ENCODE results near the gene ATP1B3. TPM values are rescaled to one million over a fixed set of nuclear protein-coding genes. Genes with fewer than 3 reads are reported as not detected.

Gene ATP1B3
- total and polyA plus RNA-seq, 9 of the 15 experiments (the other 6 are each of a cell fraction or from before 2014, with no cell fraction given), result 48.3 to 202 (median 123) TPM

DNA sequence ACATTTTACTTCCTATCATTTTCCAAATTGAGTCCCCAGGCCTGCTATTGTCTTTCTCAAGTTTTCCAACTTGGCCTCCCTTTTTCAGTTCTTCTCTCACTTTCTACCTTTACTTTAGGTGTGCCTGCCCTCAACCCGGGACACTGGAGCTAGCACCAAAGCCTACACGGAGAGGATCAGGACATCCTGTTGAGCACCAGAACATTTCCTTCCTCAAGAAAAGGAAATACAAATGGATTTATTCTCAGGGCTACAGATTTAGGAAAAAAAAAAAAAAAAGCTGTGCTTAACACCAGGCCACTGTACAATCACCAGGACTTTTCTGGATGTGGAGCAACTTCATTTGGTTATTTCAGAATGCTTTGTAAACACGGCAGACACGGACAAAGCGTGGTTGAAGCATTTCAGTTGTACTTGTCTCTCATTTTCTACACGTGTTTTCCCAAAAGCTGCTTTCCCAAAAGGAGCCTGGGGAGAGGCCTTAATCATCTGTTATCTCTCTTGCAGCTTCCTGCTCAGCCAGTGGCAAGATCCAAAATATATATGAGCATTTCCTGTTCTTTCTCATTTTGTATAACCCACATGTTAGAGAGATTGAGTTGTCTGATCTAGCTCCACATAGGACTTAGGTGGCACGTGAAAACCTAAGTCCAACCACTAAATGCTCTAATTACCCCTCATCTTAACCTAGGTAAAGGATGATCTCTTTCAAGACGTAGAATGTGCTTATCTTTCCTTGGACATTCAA, 15.5 kb upstream of the ATP1B3 start (continued):
- TF ChIP-seq BACH1 (tag; IDR thresholded peaks at IDR 0.05) (0 out of 2 replicates have a peak, but pooled peaks have one; percentile 37), BDP1 (IDR thresholded peaks at IDR 0.05; ENCODE audit: insufficient read depth, insufficient read length) (no peak), ETV1 (tag; conservative IDR thresholded peaks at IDR 0.05; ENCODE audit: low read depth) (peak; percentile 65; the same call in 1 of the 2 replicates), MYC (IDR thresholded peaks at IDR 0.05; ENCODE audit: low read depth, low read length) (peak; percentile 53; the same call in 1 of the 2 replicates), MYC (CRISPR knock-in tag; IDR thresholded peaks at IDR 0.05; ENCODE audit: borderline replicate concordance, low read depth) (no peak), ZBTB17 (CRISPR knock-in tag; IDR thresholded peaks at IDR 0.05) (no peak), CREB5 (CRISPR knock-in tag; IDR thresholded peaks at IDR 0.05) (no peak), ZNF280A (IDR thresholded peaks at IDR 0.05; ENCODE audit: low read depth, partially characterized antibody) (no peak), PCBP2 (IDR thresholded peaks at IDR 0.05; ENCODE audit: low read depth, low read length, poor library complexity, severe bottlenecking) (no peak), FOXP1 (CRISPR knock-in tag; IDR thresholded peaks at IDR 0.05) (no peak), E2F8 (IDR thresholded peaks at IDR 0.05; ENCODE audit: low read depth, partially characterized antibody) (no peak), ZNF778 (CRISPR knock-in tag; IDR thresholded peaks at IDR 0.05) (no peak), HNRNPH1 (optimal IDR thresholded peaks at IDR 0.05; ENCODE audit: low read depth, low read length) (no peak)
- TF ChIP-seq, protein P1, sequence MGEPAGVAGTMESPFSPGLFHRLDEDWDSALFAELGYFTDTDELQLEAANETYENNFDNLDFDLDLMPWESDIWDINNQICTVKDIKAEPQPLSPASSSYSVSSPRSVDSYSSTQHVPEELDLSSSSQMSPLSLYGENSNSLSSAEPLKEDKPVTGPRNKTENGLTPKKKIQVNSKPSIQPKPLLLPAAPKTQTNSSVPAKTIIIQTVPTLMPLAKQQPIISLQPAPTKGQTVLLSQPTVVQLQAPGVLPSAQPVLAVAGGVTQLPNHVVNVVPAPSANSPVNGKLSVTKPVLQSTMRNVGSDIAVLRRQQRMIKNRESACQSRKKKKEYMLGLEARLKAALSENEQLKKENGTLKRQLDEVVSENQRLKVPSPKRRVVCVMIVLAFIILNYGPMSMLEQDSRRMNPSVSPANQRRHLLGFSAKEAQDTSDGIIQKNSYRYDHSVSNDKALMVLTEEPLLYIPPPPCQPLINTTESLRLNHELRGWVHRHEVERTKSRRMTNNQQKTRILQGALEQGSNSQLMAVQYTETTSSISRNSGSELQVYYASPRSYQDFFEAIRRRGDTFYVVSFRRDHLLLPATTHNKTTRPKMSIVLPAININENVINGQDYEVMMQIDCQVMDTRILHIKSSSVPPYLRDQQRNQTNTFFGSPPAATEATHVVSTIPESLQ (CRISPR knock-in tag; IDR thresholded peaks at IDR 0.05), result no peak
- TF ChIP-seq, protein P2, sequence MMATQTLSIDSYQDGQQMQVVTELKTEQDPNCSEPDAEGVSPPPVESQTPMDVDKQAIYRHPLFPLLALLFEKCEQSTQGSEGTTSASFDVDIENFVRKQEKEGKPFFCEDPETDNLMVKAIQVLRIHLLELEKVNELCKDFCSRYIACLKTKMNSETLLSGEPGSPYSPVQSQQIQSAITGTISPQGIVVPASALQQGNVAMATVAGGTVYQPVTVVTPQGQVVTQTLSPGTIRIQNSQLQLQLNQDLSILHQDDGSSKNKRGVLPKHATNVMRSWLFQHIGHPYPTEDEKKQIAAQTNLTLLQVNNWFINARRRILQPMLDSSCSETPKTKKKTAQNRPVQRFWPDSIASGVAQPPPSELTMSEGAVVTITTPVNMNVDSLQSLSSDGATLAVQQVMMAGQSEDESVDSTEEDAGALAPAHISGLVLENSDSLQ (IDR thresholded peaks at IDR 0.05), result no peak
